CD14-positive monocyte (primary cell): ENCODE results near the gene DPYSL3. TPM values are rescaled to one million over a fixed set of nuclear protein-coding genes. Genes with fewer than 3 reads are reported as not detected.

Source experiments
- DNase-seq, 3 donors: peaks; one replicate each; pipeline ENCODE4 v3.0.0-alpha.2; 2011 to 2022
- H2AFZ ChIP-seq: 2 replicates; pipeline ENCODE4 v1.6.0; 2012; ENCODE audit warnings: mild to moderate bottlenecking, low read depth, low read length, inconsistent platforms; ENCODE audit not compliant: insufficient read depth, poor library complexity, severe bottlenecking
- H3K27ac ChIP-seq, 2 donors: 1 replicate in 1 of 2; 2 replicates in 1 of 2; pipeline ENCODE4 v1.5.1; 2012 to 2013; ENCODE audit warnings: low read length in 2 of 2, control low read depth in 1 of 2, inconsistent platforms in 1 of 2, low read depth in 1 of 2, mild to moderate bottlenecking in 1 of 2
- H3K27me3 ChIP-seq, 2 donors: one replicate each; pipeline versions ENCODE4 v1.6.0 to v1.6.1; 2011 to 2013; ENCODE audit warnings: low read length in 2 of 2; ENCODE audit not compliant: control insufficient read depth in 2 of 2, insufficient read depth in 2 of 2
- H3K36me3 ChIP-seq, 2 donors: replicated peaks in 1 of 2; 1 replicate in 1 of 2; 2 replicates in 1 of 2; pipeline versions ENCODE4 v1.5.1 to v1.6.1; 2012 to 2013; ENCODE audit warnings: low read length in 2 of 2, control low read depth in 1 of 2, inconsistent platforms in 1 of 2, mild to moderate bottlenecking in 1 of 2; ENCODE audit not compliant: insufficient read depth in 2 of 2, control insufficient read depth in 1 of 2
- H3K4me1 ChIP-seq, 2 donors: 1 replicate in 1 of 2; 2 replicates in 1 of 2; pipeline versions ENCODE4 v1.5.1 to v1.6.1; 2012 to 2013; ENCODE audit warnings: low read length in 2 of 2, control low read depth in 1 of 2, inconsistent platforms in 1 of 2, mild to moderate bottlenecking in 1 of 2, moderate library complexity in 1 of 2; ENCODE audit not compliant: insufficient read depth in 2 of 2, control insufficient read depth in 1 of 2
- H3K4me2 ChIP-seq: replicated peaks from 2 replicates; pipeline ENCODE3; 2012; ENCODE audit warnings: low read length, moderate library complexity, mild to moderate bottlenecking; ENCODE audit not compliant: poor library complexity, severe bottlenecking; ENCODE audit errors: extremely low read depth
- H3K4me3 ChIP-seq, 3 experiments: fragments of 200-600 bp in 1 of 3; sonication (generic) in 1 of 3; replicated peaks in 1 of 3; 1 replicate in 2 of 3; 2 replicates in 1 of 3; pipeline ENCODE4 v1.5.1; 2011 to 2013; ENCODE audit warnings: low read length in 3 of 3, mild to moderate bottlenecking in 3 of 3, control low read depth in 2 of 3, low read depth in 2 of 3, inconsistent platforms in 1 of 3, moderate library complexity in 1 of 3
- H3K79me2 ChIP-seq: 2 replicates; pipeline ENCODE4 v1.6.0; 2012; ENCODE audit warnings: mild to moderate bottlenecking, control low read depth, inconsistent platforms, low read length, moderate library complexity; ENCODE audit not compliant: insufficient read depth
- H3K9ac ChIP-seq: 2 replicates; pipeline ENCODE4 v1.6.0; 2017; ENCODE audit warnings: low read length, mild to moderate bottlenecking; ENCODE audit not compliant: insufficient read depth, poor library complexity, severe bottlenecking
- H3K9me3 ChIP-seq, 2 donors: replicated peaks in 1 of 2; 1 replicate in 1 of 2; 2 replicates in 1 of 2; pipeline versions ENCODE4 v1.5.1 to v1.6.1; 2012 to 2013; ENCODE audit warnings: low read length in 2 of 2, control low read depth in 1 of 2; ENCODE audit not compliant: control insufficient read depth in 1 of 2, insufficient read depth in 1 of 2
- H4K20me1 ChIP-seq: 2 replicates; pipeline ENCODE4 v1.6.0; 2012; ENCODE audit warnings: mild to moderate bottlenecking, low read length, control low read depth, moderate library complexity; ENCODE audit not compliant: insufficient read depth
- H3K27ac Mint-ChIP-seq, 7 donors: one replicate each; pipeline ENCODE4 v1.8.0; 2020; ENCODE audit warnings: mild to moderate bottlenecking in 7 of 7, mixed read lengths in 7 of 7, moderate library complexity in 6 of 7, inconsistent platforms in 2 of 7
- H3K27me3 Mint-ChIP-seq, 3 donors: one replicate each; pipeline ENCODE4 v1.8.0; 2021 to 2022; ENCODE audit warnings: low read depth in 3 of 3, mild to moderate bottlenecking in 3 of 3, mixed read lengths in 3 of 3, moderate library complexity in 3 of 3, inconsistent platforms in 1 of 3
- H3K36me3 Mint-ChIP-seq, 2 donors: one replicate each; pipeline ENCODE4 v1.8.0; 2020; ENCODE audit warnings: mixed read lengths in 2 of 2, inconsistent platforms in 1 of 2, mild to moderate bottlenecking in 1 of 2
- H3K4me1 Mint-ChIP-seq: one replicate; pipeline ENCODE4 v1.8.0; 2020; ENCODE audit warnings: mild to moderate bottlenecking, mixed read lengths
- H3K4me3 Mint-ChIP-seq, 2 donors: one replicate each; pipeline ENCODE4 v1.8.0; 2020; ENCODE audit warnings: mild to moderate bottlenecking in 2 of 2, mixed read lengths in 2 of 2, moderate library complexity in 1 of 2
- H3K9me3 Mint-ChIP-seq, 7 donors: one replicate each; pipeline ENCODE4 v1.8.0; 2020 to 2022; ENCODE audit warnings: mixed read lengths in 7 of 7, mild to moderate bottlenecking in 6 of 7, moderate library complexity in 6 of 7, inconsistent platforms in 2 of 7
- WGBS: methylation state at CpG from one replicate; pipeline ENCODE4 v1.1.5; 2013; ENCODE audit warnings: missing lambda C conversion rate; ENCODE audit not compliant: insufficient coverage; 5-methylcytosine and 5-hydroxymethylcytosine counted together
- intact Hi-C, 2 donors: fragments of 100-400 bp; cut with micrococcal nuclease; formaldehyde crosslinking; loops; one replicate each; pipeline versions ENCODE4 v1.15.0 to v1.15.1; 2023
- polyA plus RNA-seq, 3 donors: library from polyadenylated mRNA; depleted of rRNA in 1 of 3; unstranded in 2 of 3; stranded (reverse) in 1 of 3; fragments of 300-500 nt in 2 of 3; fragments of >200 nt in 1 of 3; fragmentation: Illumina TruSeq in 2 of 3; gene quantifications; 1 replicate in 2 of 3; 2 replicates in 1 of 3; pipeline ENCODE4 v1.2.3, GENCODE V29; 2012 to 2021
- TF ChIP-seq, protein P1 (sequence below): fragments of 200-600 bp; IDR thresholded peaks from one replicate; pipeline ENCODE4 v1.8.0; 2022; ENCODE audit warnings: antibody characterized with exemption, mild to moderate bottlenecking

Gene DPYSL3
- polyA plus RNA-seq, 3 donors: 0.05 TPM; not detected in 2

- DNase-seq: no peak
- Histone ChIP-seq H4K20me1 (no peaks in the 10 kb centered on the region), H3K4me3 (no peak overlapping the region), H2AFZ (no peak overlapping the region), H3K79me2 (no peaks in the 10 kb centered on the region), H3K4me1 (peaks cover 32% of the 10 kb centered on the region in 2 donors), H3K9me3 (no peaks in the 10 kb centered on the region), H3K27ac (no peak overlapping the region), H3K4me2 (no peak overlapping the region), H3K9ac (no peak overlapping the region), H3K36me3 (no peaks in the 10 kb centered on the region), H3K27me3 (no peaks in the 10 kb centered on the region)
- H3K9me3 Mint-ChIP-seq: no peaks in the 10 kb centered on the region
- TF ChIP-seq, protein P1, sequence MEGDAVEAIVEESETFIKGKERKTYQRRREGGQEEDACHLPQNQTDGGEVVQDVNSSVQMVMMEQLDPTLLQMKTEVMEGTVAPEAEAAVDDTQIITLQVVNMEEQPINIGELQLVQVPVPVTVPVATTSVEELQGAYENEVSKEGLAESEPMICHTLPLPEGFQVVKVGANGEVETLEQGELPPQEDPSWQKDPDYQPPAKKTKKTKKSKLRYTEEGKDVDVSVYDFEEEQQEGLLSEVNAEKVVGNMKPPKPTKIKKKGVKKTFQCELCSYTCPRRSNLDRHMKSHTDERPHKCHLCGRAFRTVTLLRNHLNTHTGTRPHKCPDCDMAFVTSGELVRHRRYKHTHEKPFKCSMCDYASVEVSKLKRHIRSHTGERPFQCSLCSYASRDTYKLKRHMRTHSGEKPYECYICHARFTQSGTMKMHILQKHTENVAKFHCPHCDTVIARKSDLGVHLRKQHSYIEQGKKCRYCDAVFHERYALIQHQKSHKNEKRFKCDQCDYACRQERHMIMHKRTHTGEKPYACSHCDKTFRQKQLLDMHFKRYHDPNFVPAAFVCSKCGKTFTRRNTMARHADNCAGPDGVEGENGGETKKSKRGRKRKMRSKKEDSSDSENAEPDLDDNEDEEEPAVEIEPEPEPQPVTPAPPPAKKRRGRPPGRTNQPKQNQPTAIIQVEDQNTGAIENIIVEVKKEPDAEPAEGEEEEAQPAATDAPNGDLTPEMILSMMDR: no peak
- intact Hi-C loops: no loop called here
- WGBS: no CpG with 5 or more reads among the region's 2 CpGs
- H3K4me3 Mint-ChIP-seq: no peak overlapping the region
- no peaks in the 10 kb centered on the region for H3K36me3 Mint-ChIP-seq
- peaks cover 42% of the 10 kb centered on the region for H3K4me1 Mint-ChIP-seq
- H3K27ac Mint-ChIP-seq: no peak overlapping the region
- H3K27me3 Mint-ChIP-seq: peaks cover 0 to 1% (median 0%) of the 10 kb centered on the region in 3 donors
These were observed 24.1 kb downstream of the DPYSL3 start for GRCh38 chr5:147485814-147486213.

DNA sequence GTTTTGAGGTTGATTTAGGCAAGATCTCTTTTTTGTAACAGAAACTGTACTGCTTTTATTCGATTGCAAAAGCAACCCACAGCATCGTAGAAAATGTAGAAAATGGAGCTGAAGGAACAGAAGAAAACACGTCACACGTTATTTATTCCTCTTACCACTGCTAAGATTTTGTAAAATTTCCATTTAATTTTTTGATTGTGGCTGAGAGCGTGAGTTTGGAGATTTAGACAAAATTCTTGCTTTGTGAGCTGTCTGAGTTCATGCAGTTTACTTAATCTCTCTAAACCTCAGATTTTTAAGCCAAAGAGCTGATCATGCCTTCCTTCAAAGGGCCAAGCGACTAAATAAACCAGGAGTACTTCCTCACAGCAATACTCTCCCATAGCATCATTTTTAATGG is 24.8 kb downstream of the DPYSL3 start:
- no peaks in the 10 kb centered on the region for H3K27me3 ChIP-seq
- H3K9ac ChIP-seq: no peak overlapping the region
- peak overlapping the region; percentile 26 for H2AFZ ChIP-seq
- H3K27ac ChIP-seq: no peak overlapping the region
- intact Hi-C loops: no loop called here
- H3K4me3 ChIP-seq: no peak overlapping the region
- H3K27ac Mint-ChIP-seq: no peak overlapping the region
- WGBS: 60% methylated on average over 1 of the region's 6 CpGs
- peaks cover 0 to 1% (median 0%) of the 10 kb centered on the region in 3 donors for H3K27me3 Mint-ChIP-seq
- H3K4me2 ChIP-seq: no peak overlapping the region
- H3K4me3 Mint-ChIP-seq: no peak overlapping the region
- H3K79me2 ChIP-seq: no peaks in the 10 kb centered on the region
- no peaks in the 10 kb centered on the region for H3K36me3 Mint-ChIP-seq
- H3K36me3 ChIP-seq: no peaks in the 10 kb centered on the region
- no peaks in the 10 kb centered on the region for H3K9me3 ChIP-seq
- H3K4me1 Mint-ChIP-seq: peaks cover 46% of the 10 kb centered on the region
- TF ChIP-seq, protein P1: no peak
- peaks cover 0 to 2% (median 0%) of the 10 kb centered on the region in 7 donors for H3K9me3 Mint-ChIP-seq
- H3K4me1 ChIP-seq: peaks cover 34 to 35% of the 10 kb centered on the region in 2 donors
- no peaks in the 10 kb centered on the region for H4K20me1 ChIP-seq
- DNase-seq: no peak
